IPS-20b (cell line): ENCODE results near the gene KERA.

Source experiments
- H3K27ac ChIP-seq: one replicate; pipeline ENCODE4 v1.5.1; 2013; ENCODE audit warnings: low read length
- H3K27me3 ChIP-seq: 2 replicates; pipeline ENCODE4 v1.6.1; 2013; ENCODE audit warnings: mild to moderate bottlenecking, low read length, inconsistent platforms; ENCODE audit not compliant: insufficient read depth
- H3K36me3 ChIP-seq: 2 replicates; pipeline ENCODE4 v1.6.1; 2013; ENCODE audit warnings: low read depth, mild to moderate bottlenecking, inconsistent platforms, low read length, moderate library complexity; ENCODE audit not compliant: insufficient read depth
- H3K4me1 ChIP-seq: 2 replicates; pipeline ENCODE4 v1.6.1; 2013; ENCODE audit warnings: mild to moderate bottlenecking, control low read depth, inconsistent platforms, low read length, moderate library complexity; ENCODE audit not compliant: insufficient read depth
- H3K4me3 ChIP-seq: 2 replicates; pipeline ENCODE4 v1.5.1; 2013; ENCODE audit warnings: mild to moderate bottlenecking, low read length, inconsistent platforms
- H3K9ac ChIP-seq: 2 replicates; pipeline ENCODE4 v1.6.1; 2013; ENCODE audit warnings: low read depth, mild to moderate bottlenecking, inconsistent platforms, low read length, moderate library complexity
- H3K9me3 ChIP-seq: 2 replicates; pipeline ENCODE4 v1.6.1; 2013; ENCODE audit warnings: mild to moderate bottlenecking, low read depth, low read length, inconsistent platforms; ENCODE audit not compliant: insufficient read depth

The KERA gene

DNA sequence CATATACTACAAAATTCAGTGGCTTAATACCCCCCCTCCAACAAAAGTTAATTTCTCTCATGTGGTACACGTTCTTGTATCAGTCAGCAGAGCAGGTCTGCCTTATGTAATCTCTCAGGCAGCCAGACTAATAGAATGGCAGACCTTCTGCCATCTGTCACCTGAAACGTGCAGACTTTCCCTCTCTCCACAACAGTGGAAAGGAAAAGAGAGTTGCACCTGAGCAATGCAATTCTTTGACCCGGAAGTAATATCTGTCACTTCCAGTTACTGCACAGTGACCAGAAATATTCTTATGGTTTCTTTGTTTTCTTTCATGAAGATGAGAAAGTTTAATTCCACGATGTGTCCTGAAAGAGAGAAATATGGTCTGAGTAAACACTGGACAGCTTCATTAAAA lies 14.4 kb downstream of the KERA start:
- Histone ChIP-seq H3K27ac (no peak overlapping the region), H3K4me1 (no peaks in the 10 kb centered on the region), H3K27me3 (no peaks in the 10 kb centered on the region), H3K4me3 (no peak overlapping the region), H3K9me3 (no peaks in the 10 kb centered on the region), H3K36me3 (no peaks in the 10 kb centered on the region), H3K9ac (no peak overlapping the region)

DNA sequence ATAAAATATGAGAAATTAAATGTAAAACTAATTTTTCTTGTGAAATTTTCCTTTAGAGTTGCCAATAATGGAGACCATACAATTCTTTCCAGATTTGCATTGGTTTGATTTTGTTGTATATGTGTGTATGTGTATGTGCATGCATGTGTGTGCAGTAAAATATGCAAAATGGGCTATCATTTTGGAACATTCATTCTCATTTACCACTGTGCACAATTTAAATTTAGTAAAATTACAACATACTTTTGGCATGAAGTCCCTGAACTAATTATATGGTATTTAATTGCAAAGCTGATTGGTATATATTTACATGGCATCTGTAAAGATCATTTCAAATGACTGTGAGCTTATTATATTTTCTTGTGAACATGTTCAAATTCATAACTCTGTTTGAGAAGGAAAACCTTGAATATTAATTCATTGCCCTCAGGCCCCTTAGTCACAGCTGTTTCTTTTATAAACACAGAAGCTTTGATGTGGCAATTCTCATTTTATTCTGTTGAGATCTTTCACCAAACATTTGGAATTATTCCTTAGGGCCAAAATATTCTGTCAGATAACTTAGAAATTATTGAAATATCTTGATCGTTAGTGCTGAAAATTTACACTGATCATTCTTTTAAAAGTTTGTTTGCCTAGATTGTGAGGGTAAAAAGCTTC lies 17.6 kb downstream of the KERA start:
- no peaks in the 10 kb centered on the region for H3K27me3 ChIP-seq
- H3K27ac ChIP-seq = no peak overlapping the region
- H3K4me3 ChIP-seq = no peak overlapping the region
- no peak overlapping the region for H3K9ac ChIP-seq
- no peaks in the 10 kb centered on the region for H3K36me3 ChIP-seq
- H3K4me1 ChIP-seq = no peaks in the 10 kb centered on the region
- H3K9me3 ChIP-seq = no peaks in the 10 kb centered on the region

DNA sequence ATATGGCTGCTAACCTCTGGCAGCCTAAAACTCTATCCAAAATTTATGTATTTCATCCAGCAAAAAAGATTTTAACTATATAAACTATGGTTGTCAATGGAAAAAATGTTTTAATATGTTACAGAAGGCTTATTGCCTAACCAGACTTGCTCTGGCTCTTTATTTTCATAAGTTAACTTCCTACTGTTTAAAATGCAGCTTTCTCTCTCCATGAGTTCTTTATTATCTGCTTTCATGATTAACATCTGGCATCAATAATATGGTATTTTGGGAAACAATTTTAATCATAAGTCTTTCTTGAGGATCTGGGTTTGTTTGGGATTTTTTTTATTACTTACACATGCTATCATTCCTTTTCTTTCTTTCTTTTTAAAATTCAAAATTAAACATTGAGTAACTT lies 20.5 kb downstream of the KERA start:
- H3K9me3 ChIP-seq = no peaks in the 10 kb centered on the region
- H3K27ac ChIP-seq = no peak overlapping the region
- no peaks in the 10 kb centered on the region for H3K27me3 ChIP-seq
- H3K4me1 ChIP-seq = no peaks in the 10 kb centered on the region
- H3K4me3 ChIP-seq = no peak overlapping the region
- no peak overlapping the region for H3K9ac ChIP-seq
- no peaks in the 10 kb centered on the region for H3K36me3 ChIP-seq

DNA sequence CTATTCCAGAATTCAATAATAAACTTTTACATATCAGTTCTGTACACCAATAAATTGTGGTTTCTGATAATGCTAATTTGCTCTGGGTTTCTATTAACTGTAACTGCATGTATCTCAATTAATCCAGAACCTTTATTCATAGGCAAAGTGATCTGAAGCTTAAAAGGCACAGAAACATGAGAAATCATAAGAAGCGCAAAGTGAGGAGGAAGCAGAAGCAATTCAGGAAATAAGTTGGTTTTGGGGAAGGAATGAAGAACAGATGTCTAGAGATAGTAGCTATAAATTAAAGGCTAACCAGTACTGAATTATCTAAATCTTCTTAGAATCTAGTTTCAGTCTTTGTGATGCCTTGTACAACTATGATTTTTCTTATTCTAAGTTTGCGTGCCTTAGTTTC lies 24.6 kb downstream of the KERA start:
- Histone ChIP-seq H3K9me3 (no peaks in the 10 kb centered on the region), H3K36me3 (no peaks in the 10 kb centered on the region), H3K27ac (no peak overlapping the region)

DNA sequence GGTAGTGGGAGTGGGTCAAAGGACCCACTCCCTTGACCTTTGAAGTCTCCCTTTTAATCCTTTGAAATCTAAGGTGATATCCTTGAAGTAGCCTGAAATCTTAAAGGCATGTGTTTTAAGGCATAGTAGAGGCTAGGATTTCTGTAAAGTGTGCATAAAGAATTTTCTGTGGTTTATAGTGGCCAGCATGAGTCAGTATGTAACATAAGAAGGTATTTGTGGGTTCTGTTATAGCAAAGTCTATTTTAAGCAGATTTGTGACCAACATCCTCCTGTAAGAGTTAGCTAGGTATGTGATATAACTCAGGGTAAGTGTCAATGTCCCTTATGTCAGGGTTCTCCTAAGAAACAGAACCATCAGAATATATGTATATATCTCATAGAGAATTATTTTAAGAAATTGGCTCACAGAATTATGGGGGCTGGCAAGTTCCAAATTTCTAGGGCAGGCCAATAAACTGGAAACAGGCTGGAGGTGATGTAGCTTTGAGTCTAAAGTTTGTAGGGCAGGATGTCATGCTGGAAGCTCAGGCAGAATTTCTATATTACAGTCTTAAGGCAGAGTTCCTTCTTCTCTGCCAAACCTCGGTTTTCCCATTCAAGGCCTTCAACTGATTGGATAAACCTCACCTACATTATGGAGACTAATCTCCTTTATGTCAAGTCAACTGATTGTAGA lies 34.4 kb downstream of the KERA start:
- H3K36me3 ChIP-seq = no peaks in the 10 kb centered on the region
- H3K9me3 ChIP-seq = no peaks in the 10 kb centered on the region
- no peak overlapping the region for H3K9ac ChIP-seq
- H3K27ac ChIP-seq = no peak overlapping the region
- H3K4me3 ChIP-seq = no peak overlapping the region
- H3K27me3 ChIP-seq = no peaks in the 10 kb centered on the region
- H3K4me1 ChIP-seq = no peaks in the 10 kb centered on the region

More for the DNA sequence above, 24.6 kb downstream of the KERA start:
- no peaks in the 10 kb centered on the region for H3K27me3 ChIP-seq
- no peak overlapping the region for H3K4me3 ChIP-seq
- no peak overlapping the region for H3K9ac ChIP-seq
- no peaks in the 10 kb centered on the region for H3K4me1 ChIP-seq

DNA sequence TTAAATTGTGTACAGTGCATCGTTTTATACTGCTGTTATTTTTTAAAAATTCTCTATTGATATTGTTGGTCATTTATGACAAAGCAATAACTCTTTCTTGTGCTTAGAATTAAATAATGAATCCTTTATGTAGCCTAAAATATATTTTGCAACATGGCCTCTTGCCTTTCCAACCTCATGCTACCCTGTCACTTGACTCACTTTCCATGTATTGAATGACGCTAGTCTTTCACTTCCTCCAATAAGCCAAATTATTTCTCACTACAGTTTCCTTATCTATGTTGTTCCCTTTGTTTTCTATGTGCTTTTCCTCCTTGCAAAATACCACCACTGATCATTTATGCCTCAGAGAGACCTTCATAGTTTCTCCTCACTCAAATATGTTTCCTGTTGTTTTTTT lies 36.7 kb downstream of the KERA start:
- Histone ChIP-seq H3K4me3 (no peak overlapping the region), H3K4me1 (no peaks in the 10 kb centered on the region), H3K27me3 (no peaks in the 10 kb centered on the region), H3K9me3 (no peaks in the 10 kb centered on the region), H3K9ac (no peak overlapping the region), H3K36me3 (no peaks in the 10 kb centered on the region), H3K27ac (no peak overlapping the region)

DNA sequence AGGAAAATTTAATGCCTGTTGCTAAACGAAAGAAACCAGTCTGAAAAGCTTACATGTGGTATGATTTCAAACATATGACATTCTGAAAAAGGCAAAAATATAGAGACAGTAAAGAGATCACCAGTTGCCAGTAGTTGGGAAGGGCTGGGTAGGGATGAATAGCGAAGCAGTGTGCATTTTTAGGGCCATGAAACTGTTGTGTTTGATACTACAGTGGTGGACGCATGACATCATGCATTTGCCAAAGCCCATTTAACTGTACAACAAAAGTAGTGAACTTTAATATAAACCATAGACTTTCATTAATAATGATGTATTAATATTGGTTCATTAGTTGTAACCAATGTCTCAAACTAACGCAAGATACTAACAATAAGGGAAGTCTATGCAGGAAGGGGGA lies 38.4 kb downstream of the KERA start:
- H3K27me3 ChIP-seq = no peaks in the 10 kb centered on the region
- H3K4me3 ChIP-seq = no peak overlapping the region
- H3K4me1 ChIP-seq = no peaks in the 10 kb centered on the region
- no peak overlapping the region for H3K27ac ChIP-seq
- no peaks in the 10 kb centered on the region for H3K36me3 ChIP-seq
- no peak overlapping the region for H3K9ac ChIP-seq
- H3K9me3 ChIP-seq = no peaks in the 10 kb centered on the region

DNA sequence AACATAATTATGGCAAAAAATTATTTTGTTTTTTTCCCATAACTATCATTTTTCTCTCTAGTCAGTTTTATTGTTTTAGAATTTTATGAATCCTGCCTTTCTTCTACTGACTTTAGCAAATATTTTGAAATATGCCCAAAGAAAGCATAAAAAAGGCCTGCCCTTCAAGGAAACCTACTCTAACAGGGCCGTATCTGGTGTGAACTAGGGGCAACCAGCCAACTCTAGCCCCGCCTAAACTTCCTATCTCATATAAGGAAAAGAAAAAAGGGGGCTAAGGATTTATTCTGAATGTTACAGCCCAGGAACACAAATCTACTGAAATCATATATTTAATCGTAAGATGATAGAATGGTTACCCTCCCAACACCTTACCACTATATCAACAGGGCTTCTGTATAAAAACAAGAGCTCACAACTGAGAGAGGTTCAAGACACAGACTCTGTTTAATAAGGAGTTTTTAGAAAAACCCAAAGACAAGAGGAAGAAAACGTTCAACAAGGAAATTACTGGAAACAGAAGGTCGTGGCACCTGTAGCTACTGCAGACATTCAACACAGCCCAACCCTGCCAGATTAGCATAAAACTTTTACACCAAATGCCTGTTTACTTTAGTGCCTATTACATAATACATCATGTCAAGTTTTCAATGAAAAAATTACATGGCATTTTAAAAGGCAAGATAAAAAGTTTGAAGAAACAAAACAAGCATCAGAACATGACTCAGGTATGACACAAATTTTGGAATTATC lies 40.1 kb downstream of the KERA start:
- no peak overlapping the region for H3K27ac ChIP-seq
- H3K4me1 ChIP-seq = no peaks in the 10 kb centered on the region
- no peaks in the 10 kb centered on the region for H3K27me3 ChIP-seq
- H3K36me3 ChIP-seq = no peaks in the 10 kb centered on the region
- H3K4me3 ChIP-seq = no peak overlapping the region
- no peak overlapping the region for H3K9ac ChIP-seq
- no peaks in the 10 kb centered on the region for H3K9me3 ChIP-seq

DNA sequence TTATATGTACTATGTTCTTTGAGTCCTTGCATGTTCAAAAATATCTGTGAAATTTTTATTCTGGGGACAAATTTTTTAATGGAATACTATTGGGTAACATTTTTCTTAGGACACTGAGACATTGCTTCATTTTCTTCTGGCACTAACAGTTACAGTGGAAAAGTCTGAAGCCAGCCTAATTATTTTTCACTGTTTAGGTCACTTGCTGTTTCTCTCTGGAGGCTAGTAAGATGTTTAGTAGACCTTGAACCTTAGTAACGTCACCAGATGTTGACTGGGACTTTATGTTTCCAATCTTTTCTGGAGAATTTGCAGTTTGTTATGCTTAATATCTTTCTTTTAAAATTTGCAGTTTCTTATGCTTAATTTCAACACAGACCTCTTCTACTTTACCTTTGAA lies 40.8 kb downstream of the KERA start:
- no peaks in the 10 kb centered on the region for H3K9me3 ChIP-seq
- H3K27me3 ChIP-seq = no peaks in the 10 kb centered on the region
- H3K9ac ChIP-seq = no peak overlapping the region
- H3K4me1 ChIP-seq = no peaks in the 10 kb centered on the region
- no peak overlapping the region for H3K4me3 ChIP-seq
- H3K27ac ChIP-seq = no peak overlapping the region
- no peaks in the 10 kb centered on the region for H3K36me3 ChIP-seq

DNA sequence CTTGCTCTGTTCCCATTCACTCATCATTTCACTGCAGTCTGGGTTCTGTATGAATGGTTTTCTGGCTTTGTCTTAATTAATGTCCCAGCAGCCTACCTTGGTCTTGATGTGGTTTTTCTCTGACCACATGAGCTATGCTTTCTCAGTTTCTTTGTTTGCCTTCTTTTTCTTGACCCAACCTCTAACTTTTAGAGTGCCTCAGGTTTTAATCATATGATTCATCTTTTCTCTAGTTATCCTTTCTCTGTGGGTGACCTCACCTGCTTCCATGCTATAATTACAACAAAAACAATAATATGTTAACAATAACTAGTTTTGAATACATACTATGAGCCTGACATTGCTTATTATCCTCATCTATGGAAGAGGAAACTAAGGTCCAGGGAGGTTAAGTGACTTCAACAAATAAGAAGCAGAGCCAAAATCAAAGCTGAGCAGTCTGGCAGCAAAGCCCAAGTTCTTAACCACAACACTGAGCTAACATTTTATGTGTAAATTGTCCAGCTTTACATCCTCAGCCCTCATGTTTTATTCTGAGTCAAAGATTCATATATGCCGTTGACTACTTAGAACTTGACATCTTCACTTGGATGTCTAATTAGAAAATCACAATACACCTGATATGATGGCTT lies 48.4 kb downstream of the KERA start:
- Histone ChIP-seq H3K27ac (no peak overlapping the region), H3K4me3 (no peak overlapping the region), H3K36me3 (no peaks in the 10 kb centered on the region), H3K27me3 (no peaks in the 10 kb centered on the region), H3K9me3 (no peaks in the 10 kb centered on the region), H3K4me1 (no peaks in the 10 kb centered on the region), H3K9ac (no peak overlapping the region)

DNA sequence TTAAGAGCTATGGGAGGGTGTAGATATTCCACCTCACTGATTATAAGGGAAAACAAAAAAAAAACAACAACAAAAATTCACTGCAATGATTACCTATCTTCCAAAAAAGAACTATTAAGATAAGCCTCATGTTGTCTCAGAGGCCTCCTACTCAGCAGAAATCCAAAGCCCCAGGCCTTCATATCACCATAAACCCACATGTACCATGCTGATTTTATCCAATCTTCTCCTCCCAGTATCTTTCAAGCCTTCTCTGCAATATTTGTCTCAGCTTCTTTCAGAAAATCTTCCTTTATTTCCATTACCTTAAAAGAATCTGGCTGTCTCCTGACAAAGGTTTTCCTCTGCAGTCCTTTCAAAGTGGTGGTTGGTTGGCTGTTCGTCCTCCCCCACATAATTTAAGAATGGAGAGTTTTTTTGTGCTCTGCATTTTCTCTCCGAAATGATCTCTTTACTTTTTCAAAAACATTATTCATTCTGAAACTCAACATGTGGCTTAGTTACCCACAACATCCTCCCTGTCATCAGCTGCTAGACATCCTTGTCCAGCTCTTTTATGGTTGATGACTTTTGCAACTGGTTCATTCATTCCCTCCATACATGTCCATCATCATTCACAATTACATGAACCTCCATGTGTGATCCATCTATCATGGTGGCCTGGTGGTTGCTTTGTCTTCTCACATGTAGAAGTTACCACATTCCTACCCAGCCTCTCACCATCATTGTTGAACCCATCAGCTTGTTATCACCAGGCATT lies 50.1 kb downstream of the KERA start:
- Histone ChIP-seq H3K27ac (no peak overlapping the region), H3K27me3 (no peaks in the 10 kb centered on the region), H3K36me3 (no peaks in the 10 kb centered on the region), H3K9me3 (no peaks in the 10 kb centered on the region), H3K4me1 (no peaks in the 10 kb centered on the region), H3K9ac (no peak overlapping the region), H3K4me3 (no peak overlapping the region)
